Fibroblast of lung (primary cell): ENCODE results near the gene DNMBP.

Source experiments
- CTCF ChIP-seq, 2 donors: IDR thresholded peaks in 1 of 2; conservative IDR thresholded peaks in 1 of 2; 1 replicate in 1 of 2; 2 replicates in 1 of 2; pipeline ENCODE4 v1.5.1; 2011 to 2012; ENCODE audit warnings: low read length in 2 of 2, control low read depth in 1 of 2, inconsistent platforms in 1 of 2, low read depth in 1 of 2, mild to moderate bottlenecking in 1 of 2
- EZH2 ChIP-seq: IDR thresholded peaks from 2 replicates; pipeline ENCODE4 v1.5.1; 2012; ENCODE audit warnings: low read length, control low read depth, mild to moderate bottlenecking; ENCODE audit errors: missing control alignments

- TF ChIP-seq CTCF (conservative IDR thresholded peaks at IDR 0.05 in 1 of 2, IDR thresholded peaks at IDR 0.05 in 1 of 2; ENCODE audit: low read depth in 1 of 2, low read length in 2 of 2) (no peak), EZH2 (no peak)
Measured at GRCh38 chr10:100013621-100014020, 3.9 kb upstream of the DNMBP start.
